Subcutaneous adipose tissue (tissue), 4 donors: ENCODE measurements around the gene EHBP1. TPM values are rescaled to one million over a fixed set of nuclear protein-coding genes. Genes with fewer than 3 reads are reported as not detected.

Experiments used
- CTCF ChIP-seq: fragments of 450-650 bp; IDR thresholded peaks from one replicate; pipeline ENCODE4 v1.5.1; 2016; ENCODE audit warnings: low read depth, mild to moderate bottlenecking, control low read depth, antibody characterized with exemption, moderate library complexity
- total RNA-seq, 4 donors: library from RNA; depleted of rRNA; stranded (reverse); fragments of >200 nt; gene quantifications; one replicate each; pipeline ENCODE4 v1.1.0, GENCODE V29; 2016

EHBP1 gene
- total RNA-seq, 4 donors from 2014 or later, result 77.5 to 145 (median 110) TPM

DNA sequence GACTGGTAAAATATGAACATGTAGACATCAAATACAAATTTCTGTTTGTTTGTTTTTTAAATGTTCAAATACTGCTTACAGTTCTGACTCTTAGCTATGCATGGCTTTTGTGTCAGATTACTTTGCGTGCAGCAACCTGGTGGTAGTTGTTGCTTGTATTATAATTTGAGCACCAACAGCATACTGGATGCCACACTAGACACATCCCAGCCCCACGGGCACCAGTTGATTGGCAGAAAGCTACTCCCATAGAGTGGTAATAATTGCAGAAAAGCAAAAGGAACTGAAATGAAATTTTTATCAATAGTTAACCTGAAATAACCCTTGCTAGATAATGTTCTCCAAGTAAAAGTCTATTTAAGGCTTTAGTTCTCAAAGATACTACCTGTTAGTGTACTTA, 91.6 kb downstream of the EHBP1 start:
- TF ChIP-seq CTCF, result no peak

- TF ChIP-seq CTCF, result no peak
Observed at GRCh38 chr2:62800618-62801017, 95.1 kb downstream of the EHBP1 start.

- TF ChIP-seq CTCF, result no peak
Observed at GRCh38 chr2:62801110-62801509, 95.6 kb downstream of the EHBP1 start.

DNA sequence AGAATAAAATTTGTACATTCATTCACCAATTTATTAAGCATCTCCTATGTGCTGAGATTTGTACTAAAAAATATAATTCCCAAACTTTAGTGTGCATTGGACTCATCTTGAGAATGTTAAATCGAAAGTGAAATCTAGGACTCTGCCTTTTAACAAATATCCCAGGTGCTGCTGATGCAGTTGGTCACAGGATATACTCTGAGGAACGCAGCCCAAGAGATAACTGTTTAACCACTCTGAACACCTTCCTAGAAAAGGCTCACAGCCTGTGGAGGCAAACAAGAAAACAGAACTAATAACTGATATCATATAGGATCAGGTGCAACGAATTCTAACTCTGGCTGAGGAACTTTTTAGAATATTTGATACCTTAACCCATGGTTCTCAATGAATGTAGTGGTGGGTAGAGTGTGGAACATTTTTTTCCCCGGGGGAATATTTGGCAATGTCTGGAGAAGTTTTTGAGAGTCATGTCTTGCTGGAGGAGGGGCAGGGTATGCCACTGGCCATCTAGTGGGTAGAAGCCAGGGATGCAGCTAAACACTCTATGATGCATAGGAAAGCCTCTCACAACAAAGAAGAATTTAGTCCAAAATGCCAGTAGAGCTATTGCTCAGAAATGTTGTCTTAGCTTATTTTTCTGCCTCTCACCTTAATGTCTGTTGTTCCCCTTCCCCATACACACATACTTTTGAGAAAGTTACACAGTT, 96.5 kb downstream of the EHBP1 start:
- TF ChIP-seq CTCF, result no peak

DNA sequence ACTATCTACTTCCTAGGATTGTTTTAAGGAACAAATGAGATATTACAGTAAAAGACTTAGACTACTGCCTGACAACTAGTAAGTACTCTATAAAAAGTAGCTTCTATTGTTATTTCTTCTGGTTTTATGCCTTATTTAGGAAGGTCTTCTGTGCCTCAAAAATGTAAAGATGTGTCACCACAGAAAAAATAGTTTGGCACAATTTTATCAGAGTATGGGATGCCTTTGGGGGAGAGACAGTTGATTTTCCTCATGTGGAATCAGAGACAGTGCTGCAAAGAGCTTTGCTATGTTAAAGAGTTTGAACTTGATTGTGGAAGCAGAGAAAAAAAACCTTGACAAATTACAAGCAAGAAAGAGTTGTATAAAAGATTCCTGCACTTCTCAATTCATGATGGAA, 98.4 kb downstream of the EHBP1 start:
- TF ChIP-seq CTCF, result no peak

- no peak for TF ChIP-seq CTCF
Observed at GRCh38 chr2:62806231-62806630, 100.7 kb downstream of the EHBP1 start.

- no peak for TF ChIP-seq CTCF
Observed at GRCh38 chr2:62808554-62808953, 103.0 kb downstream of the EHBP1 start.
